ENCODE measurements around the gene SCN2A. TPM values are rescaled to one million over a fixed set of nuclear protein-coding genes. Genes with fewer than 3 reads are reported as not detected.

SCN2A gene
- total RNA-seq (2022; extraction: Qiagen RNA extraction; ENCODE audit: low read depth): 0.01 TPM in 1 of 5 replicates, not detected in the others

GRCh38 chr2:165239230-165239629 is at the start of gene SCN2A:
SCN2A (plus strand) TSS chr2:165239414; CDS start chr2:165295824, 56,410 bp downstream.

DNA sequence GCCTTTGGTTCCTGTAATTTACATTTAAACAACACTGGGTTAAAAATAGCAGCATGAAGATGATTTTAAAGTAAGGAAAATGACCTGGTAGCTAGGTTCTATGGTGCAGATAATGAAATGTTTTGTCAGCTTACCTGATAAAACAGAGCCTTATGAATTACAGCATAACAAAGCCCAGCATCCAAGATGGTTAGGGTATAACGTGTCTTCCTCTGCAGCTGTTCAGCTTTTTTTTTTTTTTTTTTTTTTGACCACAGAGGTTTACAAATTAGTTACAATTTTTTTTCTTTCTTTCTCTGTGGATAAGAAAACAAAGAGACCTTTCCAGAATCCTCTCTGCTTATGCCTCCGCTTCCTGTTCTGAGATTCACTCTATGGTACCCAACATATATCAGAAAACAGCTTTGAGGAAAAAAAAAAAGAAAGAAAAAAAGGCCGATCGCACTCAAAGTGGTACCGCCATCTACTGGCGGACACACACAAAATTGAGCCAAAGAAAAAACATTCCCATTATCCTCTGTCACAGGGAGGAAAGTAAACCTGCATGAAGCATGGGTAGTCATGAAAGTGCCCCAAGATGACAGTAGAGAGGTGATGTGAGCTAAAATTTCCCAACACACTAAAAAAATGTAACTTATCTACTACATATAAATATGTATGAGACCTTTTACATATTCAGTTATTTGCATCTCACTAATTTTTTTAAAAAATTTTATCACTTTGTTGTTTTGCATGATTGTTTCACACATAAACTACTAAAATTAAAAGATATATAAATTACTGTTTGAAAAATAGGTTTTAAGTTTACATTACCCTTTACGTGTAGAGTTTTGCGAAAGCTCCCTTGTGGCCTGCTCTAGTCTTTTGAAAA is 35.3 kb upstream of the SCN2A start, which contains the start of gene SCN3A:
Gene SCN3A, minus strand, starts transcription at position 362 of the 871 bp plus-strand sequence. CDS start 27,656 bp downstream, outside the sequence.

Other genes starting within 250 kb of the SCN2A start
- gene SCN3A, start 35.4 kb upstream of the SCN2A start, total RNA-seq (2022; extraction: Qiagen RNA extraction; ENCODE audit: low read depth): 0.02 to 0.04 TPM (median 0.02 TPM) in 3 of 5 replicates, not detected in the others
- not detected in 5 replicates for gene CSRNP3, start 230.3 kb downstream of the SCN2A start, total RNA-seq (2022; extraction: Qiagen RNA extraction; ENCODE audit: low read depth)

All from A549 treated with CpdA at 1 μM for 4 hours (cell line).